IMR-90 (cell line): Measurements from ENCODE around the gene GLCE. TPM values are rescaled to one million over a fixed set of nuclear protein-coding genes. Genes with fewer than 3 reads are reported as not detected.

Source experiments
- ATAC-seq: fragments of 200-7000 bp; cut with Tn5 transposase; 2 replicates; pipeline ENCODE4 v1.9.1; 2020; ENCODE audit warnings: low read depth, mild to moderate bottlenecking, moderate library complexity
- BruUV-seq: library from RNA; stranded (reverse); fragments of 400-500 nt; replicated peaks from 2 replicates; lab custom pipeline; 2021; lab: Mats Ljungman, UMichigan
- CTCF ChIA-PET: fragments of 300-600 bp; formaldehyde crosslinking; extraction: SDS; loops from one replicate; lab custom pipeline; 2021; ENCODE audit warnings: antibody characterized with exemption; lab: Yijun Ruan, JAX
- POLR2A ChIA-PET: fragments of 300-600 bp; sonication (Branson Sonifier 250); formaldehyde crosslinking; loops from one replicate; lab custom pipeline; 2022; ENCODE audit warnings: antibody characterized with exemption; ENCODE audit not compliant: unreplicated experiment; lab: Charles Lee
- DNase-seq: peaks from one replicate; pipeline ENCODE4 v3.0.0; 2013
- H2AFZ ChIP-seq: replicated peaks from 2 replicates; pipeline ENCODE3; 2013; ENCODE audit warnings: low read length, mild to moderate bottlenecking; ENCODE audit not compliant: poor library complexity
- H2AK5ac ChIP-seq: 2 replicates; pipeline ENCODE4 v1.6.1; 2013; ENCODE audit warnings: low read depth, low read length, inconsistent platforms
- H2AK9ac ChIP-seq: replicated peaks from 2 replicates; pipeline ENCODE3; 2013; ENCODE audit warnings: mild to moderate bottlenecking, low read depth, low read length, moderate library complexity; ENCODE audit not compliant: poor library complexity
- H2BK120ac ChIP-seq: 2 replicates; pipeline ENCODE4 v1.6.1; 2013; ENCODE audit warnings: low read depth, low read length, inconsistent platforms
- H2BK15ac ChIP-seq: 3 replicates; pipeline ENCODE4 v1.6.1; 2013; ENCODE audit warnings: low read depth, low read length, inconsistent platforms
- H2BK20ac ChIP-seq: 2 replicates; pipeline ENCODE4 v1.6.1; 2013; ENCODE audit warnings: low read depth, mild to moderate bottlenecking, inconsistent platforms, low read length, moderate library complexity
- H2BK5ac ChIP-seq: 2 replicates; pipeline ENCODE4 v1.6.1; 2013; ENCODE audit warnings: mild to moderate bottlenecking, low read depth, low read length, inconsistent platforms; ENCODE audit not compliant: poor library complexity, severe bottlenecking
- H3K14ac ChIP-seq: replicated peaks from 2 replicates; pipeline ENCODE4 v1.6.1; 2013; ENCODE audit warnings: low read depth, low read length, inconsistent platforms
- H3K18ac ChIP-seq: 2 replicates; pipeline ENCODE4 v1.6.1; 2013; ENCODE audit warnings: low read depth, low read length, control low read depth
- H3K23ac ChIP-seq: 2 replicates; pipeline ENCODE4 v1.6.1; 2013; ENCODE audit warnings: low read depth, low read length, inconsistent platforms
- H3K27ac ChIP-seq: 2 replicates; pipeline ENCODE4 v1.5.1; 2013; ENCODE audit warnings: mild to moderate bottlenecking, control low read depth, low read length; ENCODE audit not compliant: insufficient read depth
- H3K27me3 ChIP-seq: 2 replicates; pipeline ENCODE4 v1.6.1; 2013; ENCODE audit warnings: low read length; ENCODE audit not compliant: control insufficient read depth, insufficient read depth
- H3K36me3 ChIP-seq: 2 replicates; pipeline ENCODE4 v1.6.1; 2013; ENCODE audit warnings: low read length, mixed read lengths; ENCODE audit not compliant: control insufficient read depth, insufficient read depth
- H3K4ac ChIP-seq: 2 replicates; pipeline ENCODE4 v1.6.1; 2013; ENCODE audit warnings: low read depth, low read length, inconsistent platforms
- H3K4me1 ChIP-seq: 2 replicates; pipeline ENCODE4 v1.6.1; 2013; ENCODE audit warnings: low read length, mixed read lengths; ENCODE audit not compliant: control insufficient read depth, insufficient read depth
- H3K4me2 ChIP-seq: 2 replicates; pipeline ENCODE4 v1.6.1; 2013; ENCODE audit warnings: low read depth, mild to moderate bottlenecking, control low read depth, low read length, moderate library complexity
- H3K4me3 ChIP-seq: 2 replicates; pipeline ENCODE4 v1.5.1; 2013; ENCODE audit warnings: low read depth, mild to moderate bottlenecking, control low read depth, low read length, moderate library complexity; ENCODE audit not compliant: insufficient read depth
- H3K56ac ChIP-seq: 2 replicates; pipeline ENCODE4 v1.6.1; 2013; ENCODE audit warnings: low read length, inconsistent platforms; ENCODE audit not compliant: insufficient read depth; ENCODE audit errors: extremely low read depth
- H3K79me1 ChIP-seq, 2 experiments: 2 replicates each; pipeline ENCODE4 v1.6.1; 2013; ENCODE audit warnings: low read length in 2 of 2, inconsistent platforms in 1 of 2, low read depth in 1 of 2
- H3K9ac ChIP-seq: 2 replicates; pipeline ENCODE4 v1.6.1; 2013; ENCODE audit warnings: low read depth, low read length, control low read depth
- H3K9me1 ChIP-seq: 2 replicates; pipeline ENCODE4 v1.6.1; 2013; ENCODE audit warnings: low read length, inconsistent platforms; ENCODE audit not compliant: insufficient read depth
- H3K9me3 ChIP-seq: 2 replicates; pipeline ENCODE4 v1.6.1; 2013; ENCODE audit warnings: low read length; ENCODE audit not compliant: control insufficient read depth, insufficient read depth
- H4K20me1 ChIP-seq: 2 replicates; pipeline ENCODE4 v1.6.1; 2013; ENCODE audit warnings: low read length, inconsistent platforms; ENCODE audit not compliant: insufficient read depth
- H4K5ac ChIP-seq: 2 replicates; pipeline ENCODE4 v1.6.1; 2013; ENCODE audit warnings: mild to moderate bottlenecking, low read depth, low read length, control low read depth
- H4K8ac ChIP-seq, 2 experiments: 2 replicates each; pipeline ENCODE4 v1.6.1; 2013; ENCODE audit warnings: low read depth in 2 of 2, low read length in 2 of 2, control low read depth in 1 of 2, inconsistent platforms in 1 of 2
- H4K91ac ChIP-seq: 2 replicates; pipeline ENCODE4 v1.6.1; 2013; ENCODE audit warnings: low read depth, low read length, inconsistent platforms; ENCODE audit not compliant: insufficient read depth
- BHLHE40 ChIP-seq: fragments of 150-350 bp; IDR thresholded peaks from 2 replicates; pipeline ENCODE4 v1.6.1; 2016; ENCODE audit warnings: mild to moderate bottlenecking, low read depth, low read length
- FOS ChIP-seq: fragments of 150-350 bp; IDR thresholded peaks from 2 replicates; pipeline ENCODE4 v1.6.1; 2016; ENCODE audit warnings: low read depth, low read length
- MAFK ChIP-seq: IDR thresholded peaks from 2 replicates; pipeline ENCODE4 v1.6.1; 2012; ENCODE audit warnings: low read depth, low read length, improper control_type of control experiment
- POLR2A ChIP-seq: IDR thresholded peaks from 2 replicates; pipeline ENCODE4 v1.6.1; 2012; ENCODE audit warnings: mild to moderate bottlenecking, low read depth, low read length
- RCOR1 ChIP-seq: IDR thresholded peaks from 2 replicates; pipeline ENCODE4 v1.6.1; 2012; ENCODE audit warnings: mild to moderate bottlenecking, low read length, improper control_type of control experiment; ENCODE audit not compliant: insufficient replicate concordance
- SMC3 ChIP-seq: fragments of 150-350 bp; IDR thresholded peaks from 2 replicates; pipeline ENCODE4 v1.6.1; 2016; ENCODE audit warnings: low read depth, mild to moderate bottlenecking, antibody characterized with exemption, low read length, moderate library complexity
- WGBS, 2 experiments: methylation state at CpG; one replicate each; pipeline versions ENCODE4 v1.1.5 to v1.1.7; 2013; ENCODE audit warnings: missing lambda C conversion rate in 2 of 2; ENCODE audit not compliant: insufficient read length in 1 of 2; ENCODE audit errors: extremely low coverage in 2 of 2; 5-methylcytosine and 5-hydroxymethylcytosine counted together
- dilution Hi-C: fragments of 300-500 bp; cut with HindIII; formaldehyde crosslinking; loops from one replicate; pipeline ENCODE4 v1.14.3; 2018; ENCODE audit warnings: low sequenced_read_pairs; ENCODE audit not compliant: unreplicated experiment
- in situ Hi-C: fragments of 300-500 bp; cut with MboI; formaldehyde crosslinking; loops from 3 replicates; pipeline ENCODE4 v1.14.3; 2019; ENCODE audit warnings: low sequenced_read_pairs, inconsistent platforms, mixed read lengths
- intact Hi-C: fragments of 100-400 bp; cut with micrococcal nuclease; formaldehyde crosslinking; loops from 2 replicates; pipeline ENCODE4 v1.10.0; 2022
- polyA plus RNA-seq, 3 experiments: library from polyadenylated mRNA; depleted of rRNA; stranded (reverse); fragments of >200 nt; gene quantifications; 2 replicates each; pipeline ENCODE4 v1.2.3, GENCODE V29; 2012; ENCODE audit warnings: low replicate concordance in 1 of 3
- total RNA-seq: library from RNA; depleted of rRNA; stranded (reverse); fragments of >200 nt; gene quantifications from 2 replicates; pipeline ENCODE4 v1.2.3, GENCODE V29; 2012
- TF ChIP-seq, protein P1 (sequence below): conservative IDR thresholded peaks from 2 replicates; pipeline ENCODE4 v1.5.1; 2012; ENCODE audit warnings: mild to moderate bottlenecking, low read depth, low read length, improper control_type of control experiment
- TF ChIP-seq, protein P2 (sequence below): fragments of 150-350 bp; IDR thresholded peaks from 2 replicates; pipeline ENCODE4 v1.6.1; 2016; ENCODE audit warnings: low read depth, mild to moderate bottlenecking, low read length, moderate library complexity, borderline replicate concordance

GLCE gene
- total and polyA plus RNA-seq, 2 of the 4 experiments (the other 2 are of a cell fraction): 15.3 to 29.6 TPM

DNA sequence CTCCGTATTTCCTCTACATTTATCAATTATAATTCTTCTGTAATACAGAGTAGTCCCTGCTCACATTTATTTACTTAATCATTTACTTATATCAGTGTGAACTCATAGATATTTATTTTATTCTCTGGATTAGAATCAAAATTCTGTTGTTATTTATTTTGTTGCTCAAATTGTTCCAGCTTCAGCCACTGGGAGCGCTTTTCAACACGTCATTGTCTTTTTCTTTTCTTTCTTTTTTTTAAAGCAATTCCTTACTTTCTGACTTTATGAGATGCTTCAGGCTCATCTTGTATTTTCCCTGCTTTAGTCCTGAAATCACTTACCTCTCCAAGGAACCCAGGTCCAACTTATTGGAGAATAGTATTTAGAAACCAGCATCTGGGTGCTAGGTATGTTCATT, 53.4 kb downstream of the GLCE start:
- intact Hi-C loops: loop anchor here (5.0 kb wide), 1 partner anchor 51 kb away; the partner anchor contains the start of gene GLCE
- no peak overlapping the region for H2AK5ac ChIP-seq
- dilution Hi-C loops: no loop called here

More for the DNA sequence above, 53.4 kb downstream of the GLCE start:
- Histone ChIP-seq H2AFZ (no peak overlapping the region), H3K4me1 (no peaks in the 10 kb centered on the region), H3K27ac (no peak overlapping the region), H4K8ac (no peak overlapping the region), H3K9me3 (no peaks in the 10 kb centered on the region), H3K4me2 (no peak overlapping the region), H3K56ac (no peak overlapping the region), H2BK20ac (no peak overlapping the region), H3K18ac (no peak overlapping the region), H2AK9ac (no peak overlapping the region), H3K4me3 (no peak overlapping the region), H3K27me3 (no peaks in the 10 kb centered on the region), H3K4ac (no peak overlapping the region), H2BK15ac (no peak overlapping the region), H3K23ac (no peak overlapping the region), H4K5ac (no peak overlapping the region), H3K14ac (no peak overlapping the region), H3K9me1 (no peaks in the 10 kb centered on the region), H3K36me3 (no peaks in the 10 kb centered on the region), H2BK120ac (no peak overlapping the region), H3K79me1 (no peaks in the 10 kb centered on the region; a peak in 1 of 4 replicates), H4K91ac (no peak overlapping the region), H4K20me1 (no peaks in the 10 kb centered on the region; the same call in 1 of the 2 replicates), H3K9ac (no peak overlapping the region), H2BK5ac (no peak overlapping the region)
- ChIA-PET CTCF (interaction anchor here (1.0 kb wide), 1 partner anchor 127 kb away, joined by 3 read pairs; no protein-coding TSS in a partner anchor), POLR2A (no interaction called here)
- in situ Hi-C loops: no loop called here
- TF ChIP-seq BHLHE40 (no peak), SMC3 (no peak), MAFK (no peak), FOS (no peak), RCOR1 (no peak), POLR2A (no peak)
- TF ChIP-seq, protein P1, sequence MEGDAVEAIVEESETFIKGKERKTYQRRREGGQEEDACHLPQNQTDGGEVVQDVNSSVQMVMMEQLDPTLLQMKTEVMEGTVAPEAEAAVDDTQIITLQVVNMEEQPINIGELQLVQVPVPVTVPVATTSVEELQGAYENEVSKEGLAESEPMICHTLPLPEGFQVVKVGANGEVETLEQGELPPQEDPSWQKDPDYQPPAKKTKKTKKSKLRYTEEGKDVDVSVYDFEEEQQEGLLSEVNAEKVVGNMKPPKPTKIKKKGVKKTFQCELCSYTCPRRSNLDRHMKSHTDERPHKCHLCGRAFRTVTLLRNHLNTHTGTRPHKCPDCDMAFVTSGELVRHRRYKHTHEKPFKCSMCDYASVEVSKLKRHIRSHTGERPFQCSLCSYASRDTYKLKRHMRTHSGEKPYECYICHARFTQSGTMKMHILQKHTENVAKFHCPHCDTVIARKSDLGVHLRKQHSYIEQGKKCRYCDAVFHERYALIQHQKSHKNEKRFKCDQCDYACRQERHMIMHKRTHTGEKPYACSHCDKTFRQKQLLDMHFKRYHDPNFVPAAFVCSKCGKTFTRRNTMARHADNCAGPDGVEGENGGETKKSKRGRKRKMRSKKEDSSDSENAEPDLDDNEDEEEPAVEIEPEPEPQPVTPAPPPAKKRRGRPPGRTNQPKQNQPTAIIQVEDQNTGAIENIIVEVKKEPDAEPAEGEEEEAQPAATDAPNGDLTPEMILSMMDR: no peak
- TF ChIP-seq, protein P2, sequence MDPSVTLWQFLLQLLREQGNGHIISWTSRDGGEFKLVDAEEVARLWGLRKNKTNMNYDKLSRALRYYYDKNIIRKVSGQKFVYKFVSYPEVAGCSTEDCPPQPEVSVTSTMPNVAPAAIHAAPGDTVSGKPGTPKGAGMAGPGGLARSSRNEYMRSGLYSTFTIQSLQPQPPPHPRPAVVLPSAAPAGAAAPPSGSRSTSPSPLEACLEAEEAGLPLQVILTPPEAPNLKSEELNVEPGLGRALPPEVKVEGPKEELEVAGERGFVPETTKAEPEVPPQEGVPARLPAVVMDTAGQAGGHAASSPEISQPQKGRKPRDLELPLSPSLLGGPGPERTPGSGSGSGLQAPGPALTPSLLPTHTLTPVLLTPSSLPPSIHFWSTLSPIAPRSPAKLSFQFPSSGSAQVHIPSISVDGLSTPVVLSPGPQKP: no peak
- WGBS, 2 experiments: no CpG with 5 or more reads among the region's 3 CpGs
- no TSS peak for BruUV-seq
- no peak for DNase-seq
- ATAC-seq: no peak
